A549 (cell line): ENCODE data around the gene NGFR. TPM values are rescaled to one million over a fixed set of nuclear protein-coding genes. Genes with fewer than 3 reads are reported as not detected.
A peak's percentile ranks its signal among the peaks of the same experiment; 100 is the strongest.

ENCODE experiments used
- ATAC-seq, 2 experiments: fragments of 200-7000 bp in 1 of 2; fragments of >200 bp in 1 of 2; cut with Nextera tagmentation in 1 of 2; cut with Tn5 transposase in 1 of 2; 3 replicates each; pipeline versions ENCODE4 v1.8.0 to v1.9.1; 2018 to 2020; ENCODE audit warnings: mild to moderate bottlenecking in 1 of 2, moderate library complexity in 1 of 2
- CTCF ChIA-PET: fragments of 300-600 bp; sonication (Branson Sonifier 250); formaldehyde crosslinking; extraction: SDS; loops from one replicate; lab custom pipeline; 2021; ENCODE audit warnings: antibody characterized with exemption, inconsistent platforms; lab: Yijun Ruan, JAX
- POLR2A ChIA-PET: fragments of 350-600 bp; formaldehyde crosslinking; extraction: SDS; loops from one replicate; lab custom pipeline; 2021; ENCODE audit warnings: antibody characterized with exemption, inconsistent platforms; lab: Yijun Ruan, JAX
- DNase-seq, 2 experiments: peaks; one replicate each; pipeline versions ENCODE4 v3.0.0 to v3.0.0-alpha.2; 2011 to 2016; ENCODE audit warnings: low read depth in 1 of 2, low spot score in 1 of 2
- FAIRE-seq: peaks from 2 replicates; lab custom pipeline; 2011; peaks lifted over from hg19 to GRCh38; lab: Jason Lieb, UNC
- H3K27ac ChIP-seq, 2 experiments: fragments of >200 bp; sonication (Bioruptor Twin); formaldehyde crosslinking; 3 replicates each; pipeline ENCODE4 v1.5.1; 2016 to 2017
- H3K4me1 ChIP-seq: fragments of >200 bp; sonication (Bioruptor Twin); formaldehyde crosslinking; 3 replicates; pipeline ENCODE4 v1.6.1; 2016
- H3K4me2 ChIP-seq: fragments of >200 bp; sonication (Bioruptor Twin); formaldehyde crosslinking; 3 replicates; pipeline ENCODE4 v1.6.1; 2016
- H3K4me3 ChIP-seq: fragments of >200 bp; sonication (Bioruptor Twin); formaldehyde crosslinking; 3 replicates; pipeline ENCODE4 v1.5.1; 2016
- H3K9me3 ChIP-seq: fragments of >200 bp; sonication (Bioruptor Twin); formaldehyde crosslinking; 3 replicates; pipeline ENCODE4 v1.6.1; 2016
- CTCF ChIP-seq: fragments of >200 bp; sonication (Bioruptor Twin); formaldehyde crosslinking; IDR thresholded peaks from 3 replicates; pipeline ENCODE4 v1.5.1; 2016
- EP300 ChIP-seq, 2 experiments: fragments of >200 bp; sonication (Bioruptor Twin); formaldehyde crosslinking; IDR thresholded peaks; 2 replicates in 1 of 2; 3 replicates in 1 of 2; pipeline ENCODE4 v1.6.1; 2016 to 2017
- RAD21 ChIP-seq, 2 experiments: fragments of >200 bp in 1 of 2; sonication (Bioruptor Twin) in 1 of 2; formaldehyde crosslinking in 1 of 2; IDR thresholded peaks in 1 of 2; conservative IDR thresholded peaks in 1 of 2; 2 replicates in 1 of 2; 3 replicates in 1 of 2; pipeline ENCODE4 v1.6.1; 2012 to 2018; ENCODE audit warnings: inconsistent platforms in 1 of 2
- SMC3 ChIP-seq: fragments of >200 bp; sonication (Bioruptor Twin); formaldehyde crosslinking; IDR thresholded peaks from 3 replicates; pipeline ENCODE4 v1.6.1; 2018; ENCODE audit warnings: inconsistent platforms
- WGBS: methylation state at CpG from one replicate; pipeline ENCODE4 v1.1.6; 2017; ENCODE audit errors: missing lambda C conversion rate; 5-methylcytosine and 5-hydroxymethylcytosine counted together
- polyA plus RNA-seq, 4 experiments: library from polyadenylated mRNA; depleted of rRNA in 3 of 4; stranded (reverse); fragments of >200 nt; fragmentation: RNase III in 1 of 4; extraction: RNeasy Plus Mini Kit Qiagen cat#74134 plus additional on column Dnase treatment in 1 of 4; gene quantifications; 2 replicates in 3 of 4; 3 replicates in 1 of 4; pipeline ENCODE4 v1.2.3, GENCODE V29; 2011 to 2017
- small RNA-seq, 6 experiments: library from RNA; depleted of rRNA; stranded (forward); fragments of <200 nt; gene quantifications; one replicate each; pipeline ENCODE3, GENCODE V24; 2012

The NGFR gene
- polyA plus RNA-seq, 2 of the 4 experiments (the other 2 are of a cell fraction) = 0.13 to 0.18 TPM

GRCh38 chr17:49557312-49558024, 62.4 kb downstream of the NGFR start:
- WGBS = 12% methylated on average over 9 of the region's 9 CpGs
- POLR2A ChIA-PET = interaction anchor here (0.6 kb wide), 2 partner anchors 89 to 129 kb away, joined by 3 to 10 read pairs; no protein-coding TSS in a partner anchor
- no peak overlapping the region for H3K4me3 ChIP-seq
- no peaks in the 10 kb centered on the region for H3K9me3 ChIP-seq
- peak; percentile 71 to 82 for ATAC-seq
- H3K27ac ChIP-seq = no peak overlapping the region
- CTCF ChIA-PET = interaction anchor here (0.7 to 40.8 kb wide), 80 partner anchors 9 to 886 kb away, joined by 3 to 2008 read pairs (median 5); partner anchors contain the start of genes FAM117A, NGFR, NXPH3 and PHB1
- FAIRE-seq = no peak
- DNase-seq = peak; percentile 72 to 81
- no peak overlapping the region for H3K4me2 ChIP-seq
- H3K4me1 ChIP-seq = 0 out of 3 replicates have a peak, but pooled peaks cover 3% of the 10 kb centered on the region
- TF ChIP-seq RAD21 (conservative IDR thresholded peaks at IDR 0.05 in 1 of 2, IDR thresholded peaks at IDR 0.05 in 1 of 2) = peak; percentile 66 to 71; a peak in 4 of 5 replicates
- peak; percentile 78 for TF ChIP-seq CTCF
- TF ChIP-seq SMC3 = peak; percentile 32; the same call in 1 of the 3 replicates
- no peak for TF ChIP-seq EP300 (IDR thresholded peaks at IDR 0.05)
- TF ChIP-seq, all 56 proteins: peak for 3

Small RNA genes within 50 kb of the gene (small RNA-seq; reads per million reads assigned to genes)
- 0 reads per million in 6 experiments for gene MIR6165

Other genes with a start within 250 kb of the NGFR start
- 13.1 and 14.8 TPM in 2 replicates for gene ZNF652, start 133.0 kb upstream of the NGFR start, polyA plus RNA-seq (2011; rRNA removed)
- 5.5 to 5.7 TPM (median 5.5 TPM) in 3 replicates for gene ZNF652, start 133.0 kb upstream of the NGFR start, polyA plus RNA-seq (2017; fragmentation: RNase III; extraction: RNeasy Plus Mini Kit Qiagen cat#74134 plus additional on column Dnase treatment)
- 480 and 556 TPM in 2 replicates for gene PHB1, start 80.4 kb upstream of the NGFR start, polyA plus RNA-seq (2011; rRNA removed)
- 410 to 432 TPM (median 416 TPM) in 3 replicates for gene PHB1, start 80.4 kb upstream of the NGFR start, polyA plus RNA-seq (2017; fragmentation: RNase III; extraction: RNeasy Plus Mini Kit Qiagen cat#74134 plus additional on column Dnase treatment)
- gene NXPH3, start 80.6 kb downstream of the NGFR start, polyA plus RNA-seq (2011; rRNA removed) = 0.07 and 0.12 TPM in 2 replicates
- gene NXPH3, start 80.6 kb downstream of the NGFR start, polyA plus RNA-seq (2017; fragmentation: RNase III; extraction: RNeasy Plus Mini Kit Qiagen cat#74134 plus additional on column Dnase treatment) = 0.17 to 0.30 TPM (median 0.20 TPM) in 3 replicates
- gene SPOP, start 182.8 kb downstream of the NGFR start, polyA plus RNA-seq (2011; rRNA removed) = 57.2 and 61.3 TPM in 2 replicates
- gene SPOP, start 182.8 kb downstream of the NGFR start, polyA plus RNA-seq (2017; fragmentation: RNase III; extraction: RNeasy Plus Mini Kit Qiagen cat#74134 plus additional on column Dnase treatment) = 42.4 to 49.5 TPM (median 48.8 TPM) in 3 replicates
- gene SLC35B1, start 212.7 kb downstream of the NGFR start, polyA plus RNA-seq (2011; rRNA removed) = 191 and 287 TPM in 2 replicates
- 72.7 to 79.9 TPM (median 77.9 TPM) in 3 replicates for gene SLC35B1, start 212.7 kb downstream of the NGFR start, polyA plus RNA-seq (2017; fragmentation: RNase III; extraction: RNeasy Plus Mini Kit Qiagen cat#74134 plus additional on column Dnase treatment)